ENCODE results near the gene SLMAP.
"Not testable (repeated sequence)": the region's sequence is repeated elsewhere in the genome, so short reads cannot be mapped to it uniquely, and the experiment has no call there.

SLMAP gene

DNA sequence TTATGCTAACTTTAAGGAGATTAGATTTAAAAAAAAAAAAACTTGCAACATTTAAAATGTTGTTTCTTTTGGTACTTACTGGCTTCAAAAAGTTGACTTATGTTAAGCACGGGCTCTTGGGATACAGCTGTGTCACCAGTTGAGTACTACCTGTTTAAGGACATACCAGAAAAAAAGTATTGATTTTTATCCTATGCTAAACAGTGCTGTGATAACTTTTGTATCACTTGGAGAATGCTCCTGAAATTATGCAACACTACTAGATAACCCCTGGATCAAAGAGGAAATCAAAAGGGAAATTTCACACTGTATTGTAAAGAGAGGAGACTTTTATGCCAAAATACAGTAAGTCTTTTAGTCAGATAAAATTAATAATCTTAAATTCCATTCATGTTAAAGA is 77.7 kb downstream of the SLMAP start:
- no peak for DNase-seq

DNA sequence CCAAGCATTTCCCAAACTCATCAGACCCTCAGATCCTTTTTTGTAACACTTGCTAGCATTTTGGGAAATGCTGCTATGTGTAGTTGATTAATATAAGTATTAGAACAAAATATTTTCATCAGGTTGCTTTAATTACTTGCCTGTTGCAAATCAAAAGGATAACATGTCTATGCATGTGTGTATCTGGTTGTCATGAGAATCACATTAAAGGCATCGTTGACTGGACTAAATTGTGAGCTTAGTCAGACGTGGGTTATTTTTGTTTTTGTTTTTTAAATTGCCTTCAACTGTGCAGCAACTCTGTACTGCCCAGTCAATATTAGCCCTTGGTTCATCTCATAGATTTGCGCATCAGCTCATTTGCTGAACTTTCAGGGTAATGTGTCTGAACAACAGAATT is 81.6 kb downstream of the SLMAP start:
- DNase-seq: no peak

DNA sequence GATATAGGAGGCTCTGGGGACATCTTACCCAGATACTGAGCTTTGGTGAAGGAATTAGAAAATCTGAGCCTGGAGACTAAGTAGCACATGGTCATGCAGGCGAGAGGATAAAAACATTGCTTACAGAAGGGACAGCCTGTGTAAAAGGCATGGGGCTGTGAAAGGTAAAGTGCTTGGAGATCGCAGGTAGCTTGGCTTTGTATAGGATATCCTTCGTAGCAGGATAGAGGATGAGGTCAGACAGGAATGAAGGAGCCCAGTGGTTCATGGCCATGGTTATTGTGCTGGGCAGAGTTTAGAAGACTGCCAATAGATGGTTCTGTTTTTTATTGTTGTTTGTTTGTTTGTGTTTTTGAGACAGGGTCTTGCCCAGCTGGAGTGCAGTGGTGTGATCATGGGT is 82.5 kb downstream of the SLMAP start:
- DNase-seq: no peak

DNA sequence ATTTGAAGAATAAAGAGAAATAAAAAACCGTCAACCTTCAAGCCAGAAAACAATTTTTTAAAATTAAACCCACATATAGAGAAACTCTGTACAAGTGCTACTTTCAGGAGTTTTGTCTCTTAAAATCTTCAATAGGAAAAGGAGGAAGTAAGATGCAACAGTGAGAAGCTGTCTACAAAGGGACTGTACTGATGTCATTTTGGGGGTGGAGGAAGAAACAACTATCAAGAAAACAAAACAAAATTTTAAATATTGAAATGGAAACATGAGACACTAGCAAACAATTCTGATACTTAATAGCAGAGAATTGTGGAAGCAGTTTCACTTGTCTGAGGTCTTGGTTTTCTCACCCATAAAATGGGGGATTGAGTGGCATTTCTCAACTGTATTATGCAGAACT is 84.4 kb downstream of the SLMAP start:
- no peak for DNase-seq

DNA sequence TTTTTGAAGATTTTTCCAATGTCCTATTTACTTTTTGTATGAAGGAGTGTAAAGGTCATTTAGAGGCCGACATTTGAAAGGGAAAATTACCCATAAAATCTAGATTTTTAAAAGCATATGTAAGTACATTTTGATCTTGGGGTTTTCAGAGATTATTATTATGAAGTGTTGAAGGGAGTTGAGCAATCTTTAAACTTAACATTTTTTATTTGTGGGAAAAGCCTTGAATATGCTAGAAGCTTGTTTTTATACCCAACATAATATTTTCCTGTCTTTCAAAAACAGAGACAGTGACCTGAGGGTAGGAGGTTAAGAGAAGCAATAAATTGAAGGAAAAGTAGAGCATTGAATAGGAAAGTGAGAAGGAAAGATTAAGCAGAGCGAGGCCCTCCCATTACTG is 85.7 kb downstream of the SLMAP start:
- DNase-seq: no peak

DNA sequence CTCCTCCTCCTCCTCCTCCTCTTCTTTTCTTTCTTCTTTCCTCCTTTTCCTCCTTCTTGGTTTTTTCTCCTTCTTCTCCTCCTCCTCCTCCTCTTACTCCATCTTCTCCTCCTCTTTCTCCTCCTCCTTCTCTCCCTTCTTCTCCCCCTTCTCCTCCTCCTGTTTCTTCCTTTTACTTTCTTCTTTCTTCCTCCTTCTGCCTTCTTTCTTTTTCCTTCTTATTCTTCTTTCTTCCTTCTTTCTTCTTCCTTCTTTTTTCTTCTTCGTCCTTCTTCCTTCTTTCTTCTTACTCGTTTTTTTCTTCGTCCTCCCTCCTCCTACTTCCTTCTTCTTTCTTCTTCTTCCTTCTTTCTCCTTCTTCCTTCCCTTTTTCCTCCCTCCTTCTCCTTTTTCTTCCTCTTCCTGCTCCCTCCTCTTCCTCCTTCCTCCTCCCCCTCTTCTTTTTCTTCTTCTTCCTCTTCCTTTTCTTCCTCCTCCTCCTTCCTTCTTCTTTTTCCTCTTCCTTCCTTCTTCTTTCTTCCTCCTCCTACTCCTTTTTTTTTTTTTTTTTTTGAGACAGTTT is 92.1 kb downstream of the SLMAP start:
- DNase-seq: no peak

DNA sequence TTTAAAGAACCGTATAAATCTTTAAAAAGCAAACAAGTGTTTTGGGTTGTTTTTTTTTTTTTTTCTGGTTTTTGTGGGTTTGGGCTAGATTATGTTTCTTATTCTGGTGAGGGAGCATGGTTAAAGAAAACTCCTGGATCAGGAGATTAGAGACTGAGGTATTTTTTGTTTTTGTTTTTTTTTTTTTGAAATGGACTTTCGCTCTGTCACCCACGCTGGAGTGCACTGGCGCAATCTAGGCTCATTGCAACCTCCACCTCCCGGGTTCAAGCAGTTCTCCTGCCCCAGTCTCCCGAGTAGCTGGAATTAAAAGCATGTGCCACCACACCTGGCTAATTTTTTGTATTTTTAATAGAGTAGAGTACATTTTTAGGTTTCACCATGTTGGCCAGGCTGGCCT is 95.2 kb downstream of the SLMAP start:
- DNase-seq: no peak

DNA sequence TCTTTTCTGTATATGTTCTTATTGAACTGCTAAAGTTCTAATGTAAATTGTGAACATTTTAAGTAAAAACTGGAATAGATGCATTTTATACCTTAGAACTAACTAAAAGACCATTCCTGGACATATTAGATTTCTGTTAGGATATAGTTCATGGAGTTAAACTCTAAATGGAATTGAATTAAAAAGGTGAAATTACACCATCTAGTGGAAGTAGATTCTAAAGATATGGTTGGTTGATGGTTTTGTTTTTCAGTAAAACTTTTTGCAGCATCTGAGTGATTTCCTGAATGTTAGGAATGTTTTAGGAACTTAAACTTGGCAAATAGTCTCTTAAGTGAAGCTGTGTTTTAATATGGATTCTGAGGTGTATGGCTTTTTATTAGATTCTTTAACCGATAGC is 96.8 kb downstream of the SLMAP start:
- no peak for DNase-seq

DNA sequence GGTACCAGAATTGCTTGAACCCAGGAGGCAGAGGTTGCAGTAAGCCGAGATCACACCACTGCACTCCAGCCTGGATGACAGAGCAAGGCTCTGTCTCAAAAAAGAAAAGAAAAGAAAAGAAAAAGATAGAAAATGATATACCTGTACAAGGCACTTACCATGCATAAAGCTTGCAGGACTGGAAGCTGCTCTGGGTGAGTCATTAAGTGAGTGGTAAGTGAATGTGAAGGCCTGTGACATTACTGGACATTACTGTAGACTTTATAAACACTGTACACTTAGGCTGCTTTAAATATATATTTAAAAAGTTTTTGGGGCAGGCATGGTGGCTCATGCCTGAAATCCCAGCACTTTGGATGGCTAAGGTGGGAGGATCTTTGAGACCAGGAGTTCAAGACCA is 99.2 kb downstream of the SLMAP start:
- no peak for DNase-seq

DNA sequence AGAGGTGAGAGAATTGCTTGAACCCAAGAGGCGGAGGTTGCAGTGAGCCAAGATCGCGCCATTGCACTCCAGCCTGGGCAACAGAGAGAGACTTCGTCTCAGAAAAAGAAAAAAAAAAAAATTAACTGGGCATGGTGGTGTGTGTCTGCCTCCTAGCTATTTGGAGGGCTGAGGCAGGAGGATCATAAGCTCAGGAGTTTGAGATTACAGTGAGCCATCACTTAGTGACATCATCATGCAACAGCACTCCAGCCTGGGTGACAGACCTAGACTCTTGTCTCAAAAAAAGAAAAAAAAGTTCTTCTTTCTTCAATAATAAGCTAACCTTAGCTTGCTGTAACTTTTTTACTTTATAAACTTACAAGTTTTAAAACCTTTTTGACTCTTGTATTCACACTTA is 99.8 kb downstream of the SLMAP start:
- no peak for DNase-seq

DNA sequence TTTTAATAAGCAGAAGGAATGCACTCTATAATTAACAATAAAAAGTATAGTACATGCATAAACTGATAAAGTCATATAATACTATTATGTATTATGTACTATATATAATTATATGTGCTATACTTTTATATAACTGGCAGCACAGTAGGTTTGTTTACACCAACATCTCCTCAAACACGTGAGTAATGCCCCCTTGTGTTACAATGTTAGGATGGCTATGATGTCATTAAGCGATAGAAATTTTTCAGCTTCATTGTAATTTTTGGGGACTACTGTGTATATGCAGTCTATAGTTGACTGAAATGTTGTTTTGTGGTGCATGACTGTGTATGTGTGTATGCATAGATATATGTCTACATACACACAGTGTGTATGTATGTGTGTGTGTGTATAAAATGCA is 100.6 kb downstream of the SLMAP start:
- DNase-seq: no peak

DNA sequence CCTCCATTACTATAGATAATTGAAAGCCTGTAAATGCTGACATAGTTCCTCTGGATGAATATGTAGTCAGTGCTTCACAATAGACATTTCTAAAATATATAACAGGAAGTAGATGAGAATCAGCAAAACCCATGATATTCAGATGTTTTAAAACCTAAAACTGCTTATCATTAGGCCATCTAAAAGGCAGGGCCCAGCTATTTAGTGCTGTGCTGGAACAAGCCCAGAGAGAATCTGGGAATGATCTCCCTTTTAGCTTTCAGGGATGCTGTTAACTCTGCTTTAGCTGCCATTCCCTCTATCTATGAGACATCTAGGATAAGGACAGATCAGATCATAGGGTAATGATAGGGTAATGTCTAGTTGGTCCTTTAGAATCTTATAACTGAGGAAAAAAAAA is 106.8 kb downstream of the SLMAP start:
- no peak for DNase-seq

DNA sequence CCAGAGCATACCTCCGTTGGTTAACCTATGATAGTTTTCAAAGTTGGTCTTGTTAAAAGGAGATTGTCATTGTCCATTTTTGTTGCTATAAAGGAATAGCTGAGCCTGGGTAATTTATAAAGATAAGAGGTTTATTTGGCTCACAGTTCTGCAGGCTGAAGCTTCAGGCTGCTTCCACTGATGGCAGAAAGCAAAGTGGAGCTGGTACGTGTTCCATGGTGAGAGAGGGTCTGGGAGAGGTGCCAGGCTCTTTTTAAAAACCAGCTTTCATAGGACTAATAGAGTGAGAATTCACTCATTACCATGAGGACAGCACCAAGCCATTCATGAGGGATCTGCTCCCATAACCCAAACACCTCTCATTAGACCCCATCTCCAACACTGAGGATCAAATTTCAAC is 107.3 kb downstream of the SLMAP start:
- DNase-seq: no peak

DNA sequence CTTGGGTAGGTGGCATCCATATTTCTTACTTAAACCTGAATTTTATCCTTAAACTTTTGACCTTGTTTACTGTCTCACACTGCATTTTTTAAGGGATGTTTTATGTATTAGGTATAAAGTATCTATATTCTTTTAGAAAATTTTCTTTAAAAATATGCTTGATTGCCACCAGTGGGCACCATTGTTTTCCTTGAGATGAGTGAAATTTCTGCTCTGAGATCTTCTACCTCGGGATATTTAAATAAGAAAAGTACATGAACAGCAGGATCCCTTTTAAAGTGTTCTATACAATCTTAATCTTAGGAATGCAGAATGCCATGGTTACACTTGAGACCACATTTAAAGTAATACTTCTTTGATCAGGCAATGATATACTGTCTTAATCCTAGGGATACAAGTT is 108.7 kb downstream of the SLMAP start:
- DNase-seq: no peak

DNA sequence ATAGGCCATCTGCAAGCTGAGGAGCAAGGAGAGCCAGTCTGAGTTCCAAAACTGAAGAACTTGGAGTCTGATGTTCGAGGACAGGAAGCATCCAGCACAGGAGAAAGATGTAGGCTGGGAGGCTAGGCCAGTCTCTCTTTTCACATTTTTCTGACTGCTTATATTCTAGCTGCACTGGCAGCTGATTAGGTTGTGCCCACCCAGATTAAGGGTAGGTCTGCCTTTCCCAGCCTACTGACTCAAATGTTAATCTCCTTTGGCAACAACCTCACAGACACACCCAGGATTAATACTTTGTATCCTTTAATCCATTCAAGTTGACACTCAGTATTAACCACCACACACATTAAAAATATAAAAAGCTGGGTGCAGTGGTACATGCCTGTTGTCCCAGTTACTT is 113.0 kb downstream of the SLMAP start:
- DNase-seq: not testable (repeated sequence)

DNA sequence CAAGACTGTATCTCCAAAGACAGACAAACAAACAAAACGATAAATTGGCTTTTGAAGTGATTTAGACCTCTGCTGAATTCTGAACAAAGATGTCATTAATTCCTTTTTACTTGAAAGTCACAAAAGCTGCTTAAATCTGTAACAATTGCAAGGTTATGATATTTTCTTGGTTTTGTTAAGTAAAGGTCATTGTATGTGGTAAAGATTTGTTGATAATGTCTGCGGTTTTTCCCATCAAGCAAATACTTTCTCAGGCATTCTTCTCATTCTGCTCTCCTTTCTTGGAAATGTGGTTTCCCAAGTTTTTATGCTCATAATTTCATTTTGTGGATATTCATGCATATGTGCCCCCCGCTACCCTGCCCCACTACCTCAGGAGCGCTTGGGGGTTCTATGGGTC is 116.5 kb downstream of the SLMAP start:
- DNase-seq: no peak

DNA sequence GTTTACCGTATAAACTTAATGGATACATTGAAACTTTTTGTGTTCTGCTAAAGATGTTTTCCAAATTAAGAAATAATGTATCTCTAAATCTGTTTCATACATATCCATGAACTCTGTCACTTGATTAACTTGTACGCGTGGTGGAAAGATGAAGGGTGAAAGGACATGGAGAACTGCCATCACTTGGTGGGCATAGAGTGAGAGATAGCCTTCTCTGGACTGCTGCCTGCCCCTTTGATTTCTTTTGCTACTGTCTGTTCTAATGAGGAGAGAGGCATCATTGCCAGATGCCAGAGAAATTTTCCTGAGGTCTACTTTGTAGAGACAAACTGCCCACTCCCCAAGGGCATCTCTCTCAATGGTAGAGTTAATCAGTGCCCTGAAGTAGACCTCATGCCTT is 120.5 kb downstream of the SLMAP start:
- DNase-seq: no peak

DNA sequence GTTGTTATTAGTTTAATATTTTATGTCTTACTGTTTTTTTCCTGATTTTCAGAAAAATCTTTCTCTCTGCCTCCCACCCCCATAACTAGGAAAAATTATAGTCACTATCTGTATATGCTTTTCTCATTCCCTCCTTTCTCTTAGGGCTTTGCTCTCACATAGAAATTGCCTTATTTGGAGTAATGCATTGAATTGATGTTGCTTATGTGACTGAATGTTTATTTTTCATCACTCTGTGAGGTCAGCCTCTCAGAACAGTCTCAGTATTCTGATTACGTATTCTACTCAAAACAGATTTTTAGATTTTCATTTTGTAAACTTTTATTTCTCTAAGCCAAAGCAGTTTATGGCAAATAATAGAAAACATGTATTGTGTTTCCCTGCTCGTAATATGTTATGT is 121.0 kb downstream of the SLMAP start:
- DNase-seq: no peak

DNA sequence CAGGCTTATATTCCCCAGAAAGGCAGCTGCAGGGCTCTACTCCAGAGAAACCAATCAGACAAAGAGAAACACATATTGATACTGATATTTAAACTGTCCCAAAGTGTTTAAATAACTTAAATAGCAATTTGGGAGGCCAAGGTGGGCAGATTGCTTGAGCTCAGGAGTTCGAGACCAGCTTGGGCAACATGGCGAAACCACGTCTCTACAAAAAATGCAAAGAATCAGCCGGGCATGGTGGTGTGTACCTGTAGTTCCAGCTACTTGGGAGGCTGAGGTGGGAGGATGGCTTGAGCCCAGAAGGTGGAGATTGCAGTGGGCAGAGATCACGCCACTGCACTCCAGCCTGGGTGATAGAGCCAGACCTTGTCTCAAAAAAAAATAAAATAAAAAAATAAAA is 128.3 kb downstream of the SLMAP start:
- not testable (repeated sequence) for DNase-seq

DNA sequence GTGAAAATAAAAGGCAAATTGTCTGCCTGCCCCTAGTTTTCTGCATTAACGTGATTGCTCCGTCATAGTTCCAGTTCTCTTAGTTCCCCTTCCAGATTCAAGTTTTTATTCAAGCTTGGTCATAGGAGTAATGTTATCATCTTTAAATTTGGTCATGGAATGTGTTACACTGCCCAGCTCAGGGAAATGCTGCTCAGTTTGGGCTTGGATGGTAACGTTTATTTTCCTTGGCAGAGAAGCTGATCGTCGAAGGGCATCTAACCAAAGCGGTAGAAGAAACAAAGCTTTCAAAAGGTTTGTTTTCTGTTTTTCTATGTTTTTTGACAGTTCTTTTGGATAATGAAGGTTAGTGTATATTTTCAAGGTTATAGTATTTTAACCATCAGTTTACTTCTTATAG is 133.7 kb downstream of the SLMAP start:
- DNase-seq: no peak

DNA sequence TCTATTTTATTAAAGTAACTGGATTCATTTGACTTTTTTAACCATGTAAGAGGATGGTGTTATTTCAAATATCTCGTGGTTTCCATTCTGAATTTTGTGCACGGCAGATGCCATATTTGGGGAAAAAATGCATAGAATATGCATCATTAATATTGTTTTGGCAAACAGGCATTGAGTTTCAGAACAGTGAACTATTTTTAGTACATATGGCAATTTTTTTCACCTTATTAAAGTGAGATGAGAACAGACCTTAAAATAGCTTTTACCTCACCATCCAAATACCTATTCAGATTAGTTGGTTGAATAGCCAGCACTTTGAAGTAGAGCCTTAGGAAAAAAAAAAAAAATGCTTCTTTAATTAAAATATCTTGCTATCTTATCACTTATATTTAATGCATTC is 134.8 kb downstream of the SLMAP start:
- DNase-seq: no peak

DNA sequence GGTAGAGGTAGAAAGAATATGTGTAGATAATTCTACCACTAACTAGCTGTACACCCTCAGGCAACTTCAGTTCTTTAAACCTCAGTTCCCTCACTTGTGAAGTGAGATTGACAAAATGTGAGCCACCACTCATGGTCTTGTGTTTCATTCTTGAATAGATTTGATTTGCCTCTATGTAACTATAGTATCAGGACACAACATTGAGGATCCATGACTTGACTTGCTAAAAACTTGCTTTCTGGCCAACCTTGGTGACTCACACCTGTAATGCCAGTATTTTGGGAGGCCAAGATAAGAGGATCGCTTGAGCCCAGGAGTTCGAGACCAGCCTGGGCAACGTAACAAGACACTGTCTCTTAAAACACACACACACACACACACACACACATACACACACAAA is 136.3 kb downstream of the SLMAP start:
- DNase-seq: no peak

DNA sequence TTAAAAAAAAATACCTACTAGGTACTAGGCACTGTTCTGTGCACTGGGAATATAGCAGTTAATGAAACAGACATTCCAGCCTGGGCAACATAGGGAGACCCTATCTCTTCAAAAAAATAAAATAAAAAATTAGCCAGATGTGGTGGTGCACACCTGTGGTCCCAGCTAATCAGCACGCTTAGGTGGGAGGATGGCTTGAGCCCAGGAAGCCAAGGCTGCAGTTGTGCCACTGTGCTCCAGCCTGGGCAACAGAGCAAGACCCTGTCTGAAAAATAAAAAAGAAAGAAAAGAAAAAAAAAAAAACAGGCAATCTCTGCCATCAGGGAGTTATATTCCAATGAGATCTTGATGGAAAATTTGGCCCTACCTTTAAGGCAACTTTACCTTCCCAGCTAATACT is 137.0 kb downstream of the SLMAP start:
- DNase-seq: no peak

DNA sequence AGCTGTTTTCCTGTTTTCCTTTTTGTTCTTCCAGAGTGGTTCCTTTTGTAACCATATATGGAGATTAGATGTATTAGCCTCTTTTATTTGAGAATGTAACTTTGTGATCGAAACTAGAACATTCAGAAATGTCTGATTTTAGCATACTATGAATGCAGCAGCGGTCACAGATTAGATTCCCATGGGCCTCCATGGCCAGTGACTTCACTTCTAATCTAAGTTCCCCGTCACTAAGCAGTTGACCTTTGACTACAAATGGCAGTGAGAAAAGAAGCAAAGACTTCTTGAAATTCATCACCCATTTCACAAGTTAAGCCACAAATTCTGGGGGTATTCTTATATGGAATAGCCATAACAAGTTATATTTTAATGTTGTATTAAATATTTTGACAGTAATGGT is 137.6 kb downstream of the SLMAP start:
- no peak for DNase-seq

DNA sequence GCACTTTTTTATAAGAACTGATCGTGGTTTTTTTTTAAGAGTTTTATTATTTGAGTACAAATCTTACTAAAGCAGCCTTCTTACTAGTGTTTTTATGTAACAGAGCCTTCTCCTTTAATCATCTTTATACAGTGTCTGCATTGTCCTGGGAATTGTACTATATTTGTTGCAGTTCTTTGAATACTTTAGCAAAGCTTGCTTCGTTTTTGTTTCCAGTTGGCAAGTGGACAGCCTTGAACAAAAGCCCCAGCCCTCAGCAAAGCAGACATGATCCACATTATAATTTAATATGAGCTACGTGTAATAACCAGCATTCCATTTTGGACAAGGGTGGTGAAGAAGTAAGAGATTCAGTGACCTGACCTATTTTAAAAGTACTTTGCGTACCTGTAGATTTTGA is 139.9 kb downstream of the SLMAP start:
- no peak for DNase-seq

DNA sequence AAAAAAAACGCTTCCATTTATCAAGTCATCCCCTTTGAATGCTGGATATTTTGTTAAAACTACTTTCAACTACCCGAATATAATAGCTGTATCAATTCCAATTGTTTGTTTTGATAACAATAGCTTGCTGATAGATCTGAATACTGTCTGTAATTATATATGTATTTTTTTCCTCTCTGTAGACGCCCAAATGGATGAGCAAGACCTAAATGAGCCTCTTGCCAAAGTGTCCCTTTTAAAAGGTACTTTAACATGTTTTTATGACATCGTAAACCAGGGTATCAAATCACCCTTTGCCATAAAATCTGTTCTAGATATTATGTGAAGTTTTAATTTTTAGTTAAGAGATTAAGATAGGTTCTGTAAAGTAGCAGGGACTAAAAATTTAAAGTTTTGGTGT is 140.6 kb downstream of the SLMAP start:
- DNase-seq: no peak

Data from activated effector memory CD4-positive, alpha-beta T cell treated with Interleukin-2 at 50 U/mL for 16 hours (primary cell).